ENCODE measurements around the gene COL12A1. TPM values are rescaled to one million over a fixed set of nuclear protein-coding genes. Genes with fewer than 3 reads are reported as not detected.

COL12A1 gene
- total RNA-seq, result under 1 TPM in 1 of 2 donors, not detected in 1; 0.06 TPM

DNA sequence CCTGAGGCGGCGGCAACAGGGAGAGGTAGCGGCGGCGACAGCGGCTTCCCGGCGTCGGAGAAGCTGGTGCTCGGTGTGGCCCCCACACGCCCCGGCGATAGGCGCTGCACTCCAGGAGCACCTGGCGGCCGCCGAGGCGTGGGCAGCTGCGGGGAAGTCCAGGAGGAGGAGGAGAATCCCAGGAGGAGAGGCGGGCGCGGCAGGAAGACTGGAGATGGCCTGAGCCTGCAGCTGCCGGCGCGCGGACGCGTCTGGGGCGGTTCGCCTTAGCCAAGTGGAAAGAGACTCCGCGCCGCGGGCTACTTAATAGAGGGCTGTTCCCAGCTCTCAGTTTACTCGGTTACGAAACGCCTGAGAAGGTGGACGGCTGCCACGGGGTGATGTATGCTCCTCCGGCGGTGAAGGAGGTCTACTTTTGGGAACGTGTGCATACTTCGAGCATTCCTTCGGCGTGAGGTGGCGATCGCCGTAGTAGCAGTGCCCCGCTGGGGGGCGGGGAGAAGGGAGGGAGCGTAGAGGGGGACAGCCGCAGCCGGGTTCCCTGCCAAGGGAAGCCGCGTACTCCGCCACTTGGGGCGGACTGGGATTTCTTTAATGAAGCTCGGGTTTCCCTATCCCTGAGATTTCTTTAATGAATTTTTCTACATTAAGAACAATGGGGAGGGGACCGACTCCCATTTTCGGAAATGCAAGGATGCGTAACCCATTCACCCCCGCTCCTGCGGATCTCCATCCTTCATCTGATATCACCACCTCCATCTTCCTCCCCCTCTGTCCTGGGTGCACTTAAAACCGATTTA is at the start of gene COL12A1:
Gene COL12A1 (minus strand): TSS at position 278 of the 800 bp plus-strand sequence. CDS start 3,261 bp downstream, outside the sequence.
- peak in 1 of 2 donors; percentile 25 for ATAC-seq
- DNase-seq (ENCODE audit: low spot score in 2 of 2), result peak in 1 of 2 donors; percentile 18
- Mint-ChIP-seq H3K36me3 (peaks cover 6 to 15% of the 10 kb centered on the region in 2 donors), H3K9me3 (no peaks in the 10 kb centered on the region), H3K27ac (no peak within 1 kb of the TSS)

- Mint-ChIP-seq H3K27ac (peak overlapping the region in 1 of 2 donors; percentile 37), H3K9me3 (no peaks in the 10 kb centered on the region), H3K36me3 (peaks cover 0 to 3% of the 10 kb centered on the region in 2 donors)
- ATAC-seq (peak in 1 of 2 donors; percentile 55), DNase-seq (ENCODE audit: low spot score in 2 of 2) (no peak)
These were observed 44.7 kb upstream of the COL12A1 start for GRCh38 chr6:75250552-75250951.

- peak overlapping the region in 1 of 2 donors; percentile 37 for H3K27ac Mint-ChIP-seq
- peaks cover 0 to 7% of the 10 kb centered on the region in 2 donors for H3K36me3 Mint-ChIP-seq
- H3K9me3 Mint-ChIP-seq, result no peaks in the 10 kb centered on the region
- no peak for ATAC-seq
- DNase-seq (ENCODE audit: low spot score in 2 of 2), result no peak
These were observed 44.0 kb upstream of the COL12A1 start for GRCh38 chr6:75249837-75250236.

- DNase-seq (ENCODE audit: low spot score in 2 of 2) (no peak), ATAC-seq (no peak)
- Mint-ChIP-seq H3K36me3 (peaks cover 9 to 11% of the 10 kb centered on the region in 2 donors), H3K27ac (peak overlapping the region in 1 of 2 donors; percentile 97), H3K9me3 (no peaks in the 10 kb centered on the region)
These were observed 40.5 kb upstream of the COL12A1 start for GRCh38 chr6:75246386-75246785.

- Mint-ChIP-seq H3K9me3 (no peaks in the 10 kb centered on the region), H3K27ac (peak overlapping the region; percentile 97 to 99), H3K36me3 (peaks cover 15 to 28% of the 10 kb centered on the region in 2 donors)
- DNase-seq (ENCODE audit: low spot score in 2 of 2), result no peak
- ATAC-seq, result no peak
These were observed 38.3 kb upstream of the COL12A1 start for GRCh38 chr6:75244063-75244584.

- H3K9me3 Mint-ChIP-seq, result no peaks in the 10 kb centered on the region
- DNase-seq (ENCODE audit: low spot score in 2 of 2) (peak; percentile 75 to 87), ATAC-seq (peak; percentile 93 to 95)
- peak within 1 kb of the TSS; percentile 97 to 99 for H3K27ac Mint-ChIP-seq
- H3K36me3 Mint-ChIP-seq, result peaks cover 15 to 31% of the 10 kb centered on the region in 2 donors
These were observed 37.6 kb upstream of the COL12A1 start, which contains the start of gene COX7A2 for GRCh38 chr6:75243333-75244062. Gene COX7A2 (minus strand): TSS chr6:75243801. CDS start chr6:75243734, 67 bp downstream.

- ATAC-seq, result no peak
- DNase-seq (ENCODE audit: low spot score in 2 of 2), result no peak
- H3K9me3 Mint-ChIP-seq, result no peaks in the 10 kb centered on the region
- H3K27ac Mint-ChIP-seq, result peak overlapping the region in 1 of 2 donors; percentile 46
- H3K36me3 Mint-ChIP-seq, result peaks cover 10 to 23% of the 10 kb centered on the region in 2 donors
These were observed 30.8 kb upstream of the COL12A1 start for GRCh38 chr6:75236630-75237029.

DNA sequence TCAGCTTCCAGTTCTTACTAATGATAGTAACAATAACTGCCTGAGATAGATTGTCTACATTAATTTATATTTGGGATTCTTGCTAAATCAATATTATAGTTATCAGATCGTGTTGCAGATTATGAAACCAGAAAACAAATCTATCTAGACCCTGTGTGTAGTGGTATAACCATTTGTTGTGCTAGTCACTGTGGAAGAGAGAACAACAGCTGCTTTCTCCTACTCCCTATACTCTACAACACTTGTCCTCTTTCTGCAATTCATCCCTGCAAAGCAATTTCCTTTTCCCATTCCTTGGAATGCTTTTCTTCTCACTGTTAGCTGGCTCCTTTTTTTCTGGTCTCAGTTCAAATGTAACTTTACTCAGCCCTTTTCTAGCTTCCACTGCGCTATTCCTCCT is 29.4 kb upstream of the COL12A1 start:
- Mint-ChIP-seq H3K9me3 (no peaks in the 10 kb centered on the region), H3K27ac (peak overlapping the region; percentile 11 to 50), H3K36me3 (peaks cover 10 to 12% of the 10 kb centered on the region in 2 donors)
- no peak for ATAC-seq
- no peak for DNase-seq (ENCODE audit: low spot score in 2 of 2)

DNA sequence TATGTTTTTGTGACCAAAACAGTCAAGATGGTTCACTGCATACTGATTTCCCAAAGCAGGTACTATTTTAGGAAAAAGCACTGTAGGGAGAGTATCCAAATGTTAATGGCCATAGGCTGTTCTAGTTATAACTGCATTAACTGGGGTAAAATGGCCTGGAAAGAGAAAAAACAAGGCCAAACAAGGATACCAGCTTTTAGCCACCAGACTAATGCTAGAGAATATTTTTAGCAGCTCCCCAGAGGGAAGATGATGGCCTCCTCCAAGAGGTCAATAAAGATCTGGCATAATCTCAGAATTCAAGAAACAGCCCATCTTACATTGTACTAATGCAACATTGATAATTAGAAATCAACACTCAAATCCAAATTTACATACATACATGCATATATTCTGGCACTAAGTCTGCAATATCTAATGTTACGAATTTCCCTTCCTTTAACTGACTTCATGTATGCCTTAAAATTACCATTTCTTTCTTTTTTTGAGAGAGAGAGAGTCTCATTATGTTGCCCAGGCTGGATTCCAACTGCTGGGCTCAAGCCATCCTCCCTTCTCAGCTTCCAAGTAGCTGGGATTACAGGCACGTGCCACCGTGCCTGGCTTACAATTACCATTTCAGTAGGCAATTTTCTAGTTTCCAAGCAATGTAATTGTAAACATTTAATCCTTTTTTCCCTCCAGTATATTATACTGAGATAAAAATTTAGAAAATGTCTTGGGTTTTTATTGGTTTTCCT is 28.4 kb upstream of the COL12A1 start:
- no peaks in the 10 kb centered on the region for H3K9me3 Mint-ChIP-seq
- H3K27ac Mint-ChIP-seq, result no peak overlapping the region
- DNase-seq (ENCODE audit: low spot score in 2 of 2) (no peak), ATAC-seq (no peak)
- H3K36me3 Mint-ChIP-seq, result peaks cover 5% of the 10 kb centered on the region in 2 donors

DNA sequence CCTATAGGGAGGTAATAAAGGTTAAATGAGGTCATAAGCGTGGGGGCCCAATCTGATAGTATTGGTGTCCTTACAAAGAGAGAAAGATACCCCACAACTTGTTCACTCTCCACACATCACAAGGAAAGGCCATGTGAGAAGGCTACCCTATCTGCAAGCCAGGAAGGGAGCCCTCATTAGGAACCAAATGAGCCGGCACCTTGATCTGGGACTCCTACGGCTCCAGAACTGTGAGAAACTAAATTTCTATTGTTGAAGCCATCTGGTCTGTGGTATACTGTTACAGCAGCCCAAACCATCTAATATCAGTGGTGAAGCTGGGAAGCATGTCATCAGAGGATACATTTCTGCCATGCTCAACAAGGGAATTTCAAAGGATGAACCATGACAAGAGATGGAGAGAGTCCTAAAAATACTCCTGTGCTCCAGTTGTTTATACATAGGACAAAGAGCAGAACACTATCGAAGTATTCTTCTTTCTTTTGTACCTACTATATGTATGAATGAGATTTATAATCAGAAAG is 27.3 kb upstream of the COL12A1 start:
- DNase-seq (ENCODE audit: low spot score in 2 of 2) (no peak), ATAC-seq (no peak)
- Mint-ChIP-seq H3K27ac (no peak overlapping the region), H3K9me3 (no peaks in the 10 kb centered on the region), H3K36me3 (peaks cover 0 to 4% of the 10 kb centered on the region in 2 donors)

GRCh38 chr6:75230484-75231325 is 24.9 kb upstream of the COL12A1 start:
- Mint-ChIP-seq H3K27ac (no peak overlapping the region), H3K9me3 (no peaks in the 10 kb centered on the region), H3K36me3 (no peaks in the 10 kb centered on the region)
- ATAC-seq (peak; percentile 37 to 48), DNase-seq (ENCODE audit: low spot score in 2 of 2) (no peak)

DNA sequence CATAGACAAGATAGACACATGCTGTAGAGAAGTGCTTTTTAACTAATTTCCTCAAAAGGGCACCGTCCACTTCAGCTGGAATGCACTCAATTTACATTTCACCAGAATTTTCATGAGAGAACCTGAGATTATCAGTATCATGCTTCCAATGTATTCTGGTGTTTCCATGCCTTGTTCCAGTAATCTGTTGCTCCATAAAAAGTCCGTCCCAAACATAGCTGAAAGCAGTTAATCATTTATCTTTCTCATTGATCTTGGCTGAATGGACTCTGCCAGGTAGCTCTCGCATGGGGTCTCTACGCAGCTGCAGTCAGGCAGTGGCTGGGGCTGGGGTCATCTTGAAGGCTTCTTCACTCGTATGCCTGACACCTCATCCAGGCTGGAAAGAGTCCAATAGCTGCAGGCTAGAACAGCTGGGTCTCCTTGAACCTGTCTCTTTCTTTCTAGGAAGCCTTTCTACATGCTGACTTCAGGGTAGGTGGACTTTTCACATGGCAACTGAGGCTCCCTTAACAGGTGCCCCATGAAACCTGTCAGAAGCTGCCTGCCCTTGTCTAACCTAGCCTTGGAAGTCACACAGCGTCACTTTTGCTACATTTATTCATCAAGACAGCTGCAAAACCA is 18.6 kb upstream of the COL12A1 start:
- DNase-seq (ENCODE audit: low spot score in 2 of 2), result no peak
- no peaks in the 10 kb centered on the region for H3K9me3 Mint-ChIP-seq
- no peak overlapping the region for H3K27ac Mint-ChIP-seq
- no peak for ATAC-seq
- H3K36me3 Mint-ChIP-seq, result no peaks in the 10 kb centered on the region

DNA sequence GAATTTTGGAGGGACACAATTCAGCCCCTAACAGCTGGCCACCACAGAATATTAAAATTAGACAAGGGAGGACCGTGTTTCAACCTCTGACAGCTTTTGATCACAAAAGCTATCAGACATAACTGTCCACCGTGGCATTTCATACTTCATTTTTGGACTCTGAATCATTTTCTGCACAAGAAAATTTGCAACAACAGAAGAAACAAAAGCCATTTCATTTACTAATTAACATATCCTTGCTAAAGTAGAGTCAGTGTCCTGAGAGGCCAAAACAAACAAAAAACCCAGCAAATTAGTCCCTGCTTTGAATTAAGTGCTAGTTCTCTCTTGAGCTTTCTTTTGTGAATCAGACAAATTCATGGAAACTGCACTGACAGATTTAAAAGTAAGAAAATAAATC is 17.6 kb upstream of the COL12A1 start:
- H3K36me3 Mint-ChIP-seq, result no peaks in the 10 kb centered on the region
- no peak for ATAC-seq
- no peaks in the 10 kb centered on the region for H3K9me3 Mint-ChIP-seq
- no peak for DNase-seq (ENCODE audit: low spot score in 2 of 2)
- H3K27ac Mint-ChIP-seq, result no peak overlapping the region

DNA sequence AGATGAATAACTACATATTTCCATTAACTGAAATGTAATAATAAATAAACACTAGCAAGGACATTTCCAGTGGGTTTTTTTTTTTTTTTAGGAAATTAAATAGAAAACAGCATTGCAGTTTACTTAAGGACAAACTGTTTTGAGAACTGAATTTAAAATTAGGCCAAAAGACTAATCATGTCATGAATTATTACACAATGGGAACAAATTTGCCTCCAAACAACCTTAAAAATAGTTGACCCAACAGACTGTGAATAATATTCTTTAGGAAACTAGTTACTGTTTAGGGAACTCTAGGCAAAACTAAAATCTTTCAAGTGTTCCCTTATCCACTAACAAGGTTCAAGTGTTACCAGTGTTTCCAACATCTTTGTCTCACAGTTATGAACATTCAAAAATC is 16.4 kb upstream of the COL12A1 start:
- DNase-seq (ENCODE audit: low spot score in 2 of 2), result no peak
- no peaks in the 10 kb centered on the region for H3K36me3 Mint-ChIP-seq
- H3K9me3 Mint-ChIP-seq, result no peaks in the 10 kb centered on the region
- no peak for ATAC-seq
- no peak overlapping the region for H3K27ac Mint-ChIP-seq

DNA sequence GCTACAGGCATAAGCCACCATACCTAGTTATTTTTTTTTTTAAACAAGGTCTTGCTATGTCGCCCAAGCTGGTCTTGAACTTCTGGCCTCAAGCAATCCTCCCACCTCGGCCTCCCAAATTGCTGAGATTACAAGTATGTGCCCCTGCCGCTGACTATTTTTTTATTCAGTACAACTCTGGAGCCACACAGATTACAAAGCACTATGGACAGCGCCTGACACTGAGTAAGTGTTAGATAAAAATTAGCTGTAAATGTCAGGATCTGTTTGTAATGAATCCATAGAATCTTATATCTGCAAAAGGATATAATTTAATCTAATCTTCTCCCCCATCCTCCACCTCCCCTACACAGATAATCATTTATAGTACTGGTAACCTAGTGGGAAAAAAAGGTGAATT is 15.3 kb upstream of the COL12A1 start:
- no peak for ATAC-seq
- Mint-ChIP-seq H3K27ac (no peak overlapping the region), H3K9me3 (no peaks in the 10 kb centered on the region), H3K36me3 (no peaks in the 10 kb centered on the region)
- DNase-seq (ENCODE audit: low spot score in 2 of 2), result no peak
